K562 (cell line): Measurements from ENCODE around the gene MATN4. TPM values are rescaled to one million over a fixed set of nuclear protein-coding genes. Genes with fewer than 3 reads are reported as not detected.

Experiments used
- AFF4 ChIP-seq: sonication (generic); formaldehyde crosslinking; IDR thresholded peaks from 2 replicates; pipeline ENCODE4 v1.8.0; 2023; ENCODE audit warnings: mild to moderate bottlenecking, missing genetic modification reagents
- COPS2 ChIP-seq: fragments of 450-650 bp; conservative IDR thresholded peaks from 2 replicates; pipeline ENCODE4 v1.6.1; 2016; ENCODE audit warnings: mild to moderate bottlenecking, moderate library complexity
- DDX20 ChIP-seq: fragments of 450-650 bp; IDR thresholded peaks from 2 replicates; pipeline ENCODE4 v1.6.1; 2016; ENCODE audit warnings: missing genetic modification characterization, low read depth, mild to moderate bottlenecking, missing compliant biosample characterization, moderate library complexity
- KAT2B ChIP-seq: IDR thresholded peaks from one replicate; pipeline ENCODE4 v1.6.1; 2012; ENCODE audit warnings: low read depth, mild to moderate bottlenecking, control low read depth, inconsistent platforms, low read length, moderate library complexity
- L3MBTL2 ChIP-seq: fragments of 450-650 bp; IDR thresholded peaks from 2 replicates; pipeline ENCODE4 v1.6.1; 2016; ENCODE audit warnings: mild to moderate bottlenecking, moderate library complexity
- MYNN ChIP-seq, 2 experiments: sonication (generic); formaldehyde crosslinking in 1 of 2; IDR thresholded peaks; 2 replicates each; pipeline versions ENCODE4 v1.5.0 to v1.6.1; 2016 to 2020; ENCODE audit warnings: antibody characterized with exemption in 1 of 2, missing genetic modification reagents in 1 of 2
- POLR2H ChIP-seq: IDR thresholded peaks from 2 replicates; pipeline ENCODE4 v1.6.1; 2016; ENCODE audit warnings: missing genetic modification characterization, low read depth, mild to moderate bottlenecking, control low read depth, missing compliant biosample characterization, moderate library complexity
- SAFB ChIP-seq: fragments of 200-400 bp; formaldehyde crosslinking; IDR thresholded peaks from 2 replicates; pipeline ENCODE4 v1.6.1; 2017; ENCODE audit warnings: low read depth, low read length, borderline replicate concordance
- SOX6 ChIP-seq: fragments of 450-650 bp; IDR thresholded peaks from 2 replicates; pipeline ENCODE4 v1.6.1; 2014; ENCODE audit warnings: mild to moderate bottlenecking
- STAT6 ChIP-seq: sonication (generic); formaldehyde crosslinking; IDR thresholded peaks from 2 replicates; pipeline ENCODE4 v1.8.1; 2023; ENCODE audit warnings: mild to moderate bottlenecking, missing genetic modification reagents
- U2AF2 ChIP-seq: fragments of 200-400 bp; formaldehyde crosslinking; optimal IDR thresholded peaks from 2 replicates; pipeline ENCODE3; 2017; ENCODE audit warnings: low read depth, mild to moderate bottlenecking, low read length
- ZC3H4 ChIP-seq: sonication (generic); formaldehyde crosslinking; IDR thresholded peaks from 2 replicates; pipeline ENCODE4 v1.9.0; 2021; ENCODE audit warnings: missing genetic modification reagents, borderline replicate concordance
- ZNF134 ChIP-seq: fragments of 250-450 bp; sonication (Bioruptor Pico); conservative IDR thresholded peaks from 2 replicates; pipeline ENCODE4 v1.4.0; 2020
- ZNF398 ChIP-seq: fragments of 250-450 bp; sonication (Bioruptor Pico); IDR thresholded peaks from 2 replicates; pipeline ENCODE4 v1.8.0; 2021; ENCODE audit warnings: moderate library complexity, mild to moderate bottlenecking, inconsistent platforms
- ZNF518B ChIP-seq: fragments of 250-450 bp; sonication (Bioruptor Pico); IDR thresholded peaks from 2 replicates; pipeline ENCODE4 v1.5.0; 2021; ENCODE audit warnings: mild to moderate bottlenecking, moderate library complexity
- ZNF766 ChIP-seq: fragments of 200-800 bp; sonication (Bioruptor generic); conservative IDR thresholded peaks from 2 replicates; pipeline ENCODE4 v1.6.1; 2016; ENCODE audit warnings: missing genetic modification characterization, missing compliant biosample characterization
- ZNF785 ChIP-seq: fragments of 250-450 bp; sonication (Bioruptor Pico); IDR thresholded peaks from 2 replicates; pipeline ENCODE4 v1.4.0; 2020; ENCODE audit warnings: mild to moderate bottlenecking
- polyA plus RNA-seq, 8 experiments: library from polyadenylated mRNA; depleted of rRNA in 4 of 8; stranded (reverse) in 5 of 8; unstranded in 3 of 8; fragments of >200 nt; fragmentation: Nextera tagmentation in 2 of 8; fragmentation: Illumina TruSeq in 1 of 8; extraction: Ambion mirVana in 2 of 8; extraction: Trizol in 1 of 8; gene quantifications; 2 replicates each; pipeline versions ENCODE4 v1.2.1 to v1.2.3, GENCODE V29; 2011 to 2014; ENCODE audit warnings: inconsistent platforms in 1 of 8, missing spikeins in 1 of 8
- total RNA-seq, 7 experiments: library from RNA; depleted of rRNA in 6 of 7; stranded (reverse); fragments of >200 nt in 6 of 7; fragmentation: Illumina TruSeq in 2 of 7; extraction: Trizol in 2 of 7; gene quantifications; 2 replicates each; pipeline versions ENCODE4 v1.2.1 to v1.2.3, GENCODE V29; 2011 to 2021; ENCODE audit warnings: low replicate concordance in 1 of 7

The MATN4 gene
- total and polyA plus RNA-seq, 9 of the 15 experiments (the other 6 are each of a cell fraction or from before 2014, with no cell fraction given), result 0.09 TPM; not detected in 8

DNA sequence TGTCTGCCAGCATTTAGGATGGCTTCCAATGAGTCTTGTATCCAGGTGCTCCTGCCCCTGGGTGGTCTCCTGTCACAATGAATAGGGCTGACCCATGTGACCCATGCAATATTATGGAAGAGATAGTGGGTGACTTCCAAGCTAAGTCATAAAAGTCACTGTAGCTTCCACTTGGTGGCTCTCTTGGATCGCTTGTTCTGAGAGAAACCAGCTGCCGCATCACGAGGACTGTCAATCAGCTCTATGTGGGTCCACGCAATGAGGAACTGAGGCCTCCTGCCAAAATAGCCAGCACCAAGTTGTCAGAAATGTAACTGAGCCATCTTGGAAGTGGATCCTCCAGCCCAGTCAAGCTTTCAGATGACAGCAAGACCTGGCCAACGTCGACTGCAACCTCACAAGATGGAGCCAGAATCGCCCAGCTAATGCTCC, 14.9 kb upstream of the MATN4 start (continued):
- TF ChIP-seq KAT2B (no peak), COPS2 (no peak), ZC3H4 (CRISPR knock-in tag) (no peak), ZNF766 (0 out of 2 replicates have a peak, but pooled peaks have one; percentile 39), ZNF398 (no peak), SOX6 (0 out of 2 replicates have a peak, but pooled peaks have one; percentile 54), POLR2H (tag) (no peak), ZNF518B (no peak), ZNF134 (CRISPR knock-in tag) (no peak), U2AF2 (no peak), MYNN (IDR thresholded peaks at IDR 0.05) (no peak), MYNN (CRISPR knock-in tag; IDR thresholded peaks at IDR 0.05) (no peak), STAT6 (no peak), ZNF785 (CRISPR knock-in tag) (no peak), SAFB (no peak), AFF4 (CRISPR knock-in tag) (no peak), L3MBTL2 (peak; percentile 76), DDX20 (no peak)
